ENCODE measurements around the gene TOM1.

Gene TOM1

GRCh38 chr22:35397095-35397904, 97.6 kb downstream of the TOM1 start:
- Mint-ChIP-seq H3K4me3 (no peak overlapping the region), H3K36me3 (ENCODE audit: insufficient read depth) (peaks cover 13% of the 10 kb centered on the region), H3K27me3 (no peaks in the 10 kb centered on the region), H3K9me3 (no peaks in the 10 kb centered on the region), H3K27ac (peak overlapping the region in 1 of 2 donors; percentile 20), H3K4me1 (ENCODE audit: low read depth in 2 of 2) (peaks cover 13 to 23% of the 10 kb centered on the region in 2 donors)
- ATAC-seq (replicated peaks) (no peak), DNase-seq (no peak)
